Measurements from ENCODE around the gene PPP6R2.

PPP6R2 gene

DNA sequence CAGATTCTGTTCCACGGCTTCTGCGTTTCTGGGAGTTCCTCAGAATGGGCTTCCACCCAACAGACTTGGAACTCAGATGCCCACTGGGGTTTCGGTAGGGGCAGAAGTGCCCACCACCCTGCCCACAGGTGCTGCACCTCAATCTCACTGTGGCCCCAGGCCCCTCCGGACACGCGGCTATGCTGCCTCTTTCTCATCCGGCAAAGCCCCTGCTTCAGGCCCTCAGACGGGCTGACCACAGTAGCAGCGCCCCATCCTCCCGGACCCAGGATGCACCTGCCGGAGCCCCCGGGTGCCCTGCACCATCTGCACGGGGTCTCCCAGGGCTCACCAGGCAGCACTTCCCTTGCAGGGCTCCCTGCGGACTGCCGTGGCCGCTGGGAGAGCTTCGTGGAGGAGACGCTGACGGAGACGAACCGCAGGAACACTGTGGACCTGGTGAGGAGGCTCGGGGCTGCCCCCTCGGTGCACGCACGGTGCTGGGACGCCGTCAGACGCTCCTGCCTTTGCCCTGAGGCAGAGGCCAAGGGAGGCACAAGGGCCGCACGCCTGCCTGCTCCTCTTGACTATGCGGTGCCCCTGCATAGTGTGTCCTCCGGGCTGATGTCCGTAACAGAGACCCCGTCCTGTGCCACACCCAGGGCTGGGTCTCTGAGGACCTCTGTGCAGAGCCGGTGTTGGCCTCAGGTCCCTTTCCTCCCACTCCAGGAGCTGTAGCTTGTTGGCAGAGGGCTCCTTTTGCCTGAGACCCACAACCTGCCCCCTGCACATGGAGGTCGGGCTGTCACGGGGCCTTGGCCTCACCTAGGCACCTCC, 93.1 kb downstream of the PPP6R2 start:
- no peak for DNase-seq

DNA sequence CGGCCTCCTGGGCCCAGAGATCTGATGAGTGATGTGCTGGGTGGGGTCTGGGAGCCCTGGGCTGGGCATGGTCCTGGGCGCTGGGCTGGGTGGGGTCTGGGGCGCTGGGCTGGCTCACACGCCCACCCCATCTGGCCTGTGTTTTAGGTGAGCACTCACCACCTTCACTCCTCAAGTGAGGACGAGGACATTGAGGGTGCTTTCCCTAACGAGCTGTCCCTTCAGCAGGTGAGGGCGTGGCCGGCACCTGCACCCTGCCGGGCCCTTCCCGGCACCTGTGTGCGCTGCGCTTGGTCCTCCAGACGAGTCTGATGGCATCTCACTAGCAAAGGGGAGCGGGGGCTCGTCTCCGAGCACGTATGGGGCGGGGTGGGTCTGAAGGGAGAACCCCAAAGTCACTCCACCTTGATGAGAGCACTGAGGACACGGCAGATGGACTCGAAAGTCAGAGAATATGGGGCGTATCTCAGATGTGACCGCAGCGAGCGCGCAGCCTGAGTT, 93.8 kb downstream of the PPP6R2 start:
- DNase-seq = no peak

DNA sequence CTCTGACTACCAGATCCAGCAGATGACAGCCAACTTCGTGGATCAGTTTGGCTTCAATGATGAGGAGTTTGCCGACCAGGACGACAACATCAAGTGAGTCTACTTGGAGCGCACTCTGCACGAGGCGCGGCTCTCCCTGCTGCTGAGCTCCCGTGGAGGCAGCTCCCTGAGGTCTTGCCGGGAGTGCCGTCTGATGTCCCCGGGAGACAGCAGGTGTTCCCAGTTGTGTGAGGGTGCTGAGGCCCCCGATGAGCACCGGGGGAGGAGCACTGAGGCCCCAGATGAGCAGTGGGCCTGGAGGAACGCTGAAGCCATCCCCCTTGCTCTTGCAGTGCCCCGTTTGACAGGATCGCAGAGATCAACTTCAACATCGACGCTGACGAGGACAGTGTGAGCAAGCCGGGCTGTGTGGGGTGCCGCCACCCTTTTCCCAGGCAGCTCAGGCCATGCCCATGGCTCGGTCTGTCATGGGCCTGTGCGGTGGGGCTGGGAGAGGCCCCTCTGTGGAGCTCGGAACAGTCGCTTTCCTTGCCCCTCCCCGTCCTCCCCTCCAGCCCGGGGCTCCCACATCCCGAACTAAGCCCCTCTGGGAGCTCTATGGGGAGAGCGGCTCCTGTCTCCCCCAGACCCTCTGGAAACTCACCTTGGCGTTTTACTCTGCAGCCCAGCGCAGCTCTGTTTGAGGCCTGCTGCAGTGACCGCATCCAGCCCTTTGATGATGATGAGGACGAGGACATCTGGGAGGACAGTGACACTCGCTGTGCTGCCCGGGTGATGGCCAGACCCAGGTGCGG, 94.6 kb downstream of the PPP6R2 start:
- no peak for DNase-seq

- DNase-seq = no peak
These were observed 95.5 kb downstream of the PPP6R2 start for GRCh38 chr22:50438305-50439275.

DNA sequence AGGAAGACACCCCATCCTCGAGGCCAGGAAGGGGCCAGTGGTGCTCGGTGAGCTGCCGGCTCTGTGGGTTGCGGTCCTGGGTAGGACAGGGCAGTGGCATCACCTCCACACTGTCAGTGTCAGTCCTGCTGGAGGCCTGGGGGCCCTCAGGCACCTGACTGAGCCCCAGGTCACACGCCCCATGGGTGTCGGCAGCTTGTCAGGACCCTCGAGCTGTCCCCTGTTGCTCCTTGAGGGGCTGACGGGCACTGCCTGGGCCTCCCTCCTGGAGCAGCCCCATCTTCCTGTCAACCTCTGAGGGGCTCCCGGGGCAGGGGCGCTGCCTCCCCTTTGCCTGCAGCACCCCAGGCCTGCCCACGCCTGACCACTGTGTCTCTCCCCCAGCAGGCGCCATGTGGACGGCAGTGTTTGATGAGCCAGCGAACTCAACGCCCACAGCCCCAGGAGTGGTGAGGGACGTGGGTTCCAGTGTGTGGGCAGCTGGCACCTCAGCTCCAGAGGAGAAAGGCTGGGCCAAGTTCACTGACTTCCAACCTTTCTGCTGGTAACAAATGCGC, 96.3 kb downstream of the PPP6R2 start:
- DNase-seq = no peak

DNA sequence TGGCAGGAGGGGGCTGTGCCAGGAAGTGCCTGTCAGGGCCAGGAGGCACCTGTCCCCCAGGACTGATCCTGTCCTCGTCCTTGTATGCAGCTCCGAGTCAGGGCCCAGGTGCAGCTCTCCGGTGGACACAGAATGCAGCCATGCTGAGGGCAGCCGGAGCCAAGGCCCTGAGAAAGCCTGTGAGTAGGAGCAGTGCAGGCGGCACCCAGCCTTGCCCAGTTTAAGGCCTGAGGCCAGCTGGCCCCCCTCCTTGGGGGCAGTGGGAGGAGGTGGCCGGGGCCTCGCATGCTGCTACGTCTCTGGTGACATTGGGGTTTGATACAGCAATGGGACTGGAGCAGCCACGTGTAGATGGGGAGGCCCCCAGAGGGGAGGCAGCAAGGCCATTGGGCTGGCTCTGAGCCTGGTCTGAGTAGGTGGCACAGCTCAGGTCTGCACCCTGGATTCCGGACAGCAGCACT, 96.8 kb downstream of the PPP6R2 start:
- DNase-seq = no peak

- no peak for DNase-seq
These were observed 97.6 kb downstream of the PPP6R2 start for GRCh38 chr22:50440544-50441249.

- DNase-seq = no peak
These were observed 98.4 kb downstream of the PPP6R2 start for GRCh38 chr22:50441428-50441993.

DNA sequence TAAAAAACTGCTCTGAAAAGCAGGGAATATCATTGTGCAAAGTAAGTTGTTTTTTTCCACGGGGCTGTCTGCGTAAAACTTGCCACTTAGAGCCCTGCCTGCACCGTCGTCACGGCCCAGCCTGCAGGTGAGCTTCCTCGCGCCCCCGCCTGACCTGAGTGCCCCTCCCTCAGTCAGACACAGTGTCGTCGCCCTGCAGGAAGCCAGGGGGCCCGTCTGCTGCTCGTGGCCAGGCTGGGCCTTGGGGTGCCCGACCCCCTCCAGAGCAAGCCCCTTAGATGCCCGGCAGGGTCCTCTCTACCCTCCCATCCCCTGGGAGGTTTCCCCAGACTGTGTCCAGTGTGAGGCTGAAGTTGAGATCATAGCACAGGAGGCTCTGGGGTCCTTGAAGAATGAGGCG, 100.1 kb downstream of the PPP6R2 start:
- no peak for DNase-seq

DNA sequence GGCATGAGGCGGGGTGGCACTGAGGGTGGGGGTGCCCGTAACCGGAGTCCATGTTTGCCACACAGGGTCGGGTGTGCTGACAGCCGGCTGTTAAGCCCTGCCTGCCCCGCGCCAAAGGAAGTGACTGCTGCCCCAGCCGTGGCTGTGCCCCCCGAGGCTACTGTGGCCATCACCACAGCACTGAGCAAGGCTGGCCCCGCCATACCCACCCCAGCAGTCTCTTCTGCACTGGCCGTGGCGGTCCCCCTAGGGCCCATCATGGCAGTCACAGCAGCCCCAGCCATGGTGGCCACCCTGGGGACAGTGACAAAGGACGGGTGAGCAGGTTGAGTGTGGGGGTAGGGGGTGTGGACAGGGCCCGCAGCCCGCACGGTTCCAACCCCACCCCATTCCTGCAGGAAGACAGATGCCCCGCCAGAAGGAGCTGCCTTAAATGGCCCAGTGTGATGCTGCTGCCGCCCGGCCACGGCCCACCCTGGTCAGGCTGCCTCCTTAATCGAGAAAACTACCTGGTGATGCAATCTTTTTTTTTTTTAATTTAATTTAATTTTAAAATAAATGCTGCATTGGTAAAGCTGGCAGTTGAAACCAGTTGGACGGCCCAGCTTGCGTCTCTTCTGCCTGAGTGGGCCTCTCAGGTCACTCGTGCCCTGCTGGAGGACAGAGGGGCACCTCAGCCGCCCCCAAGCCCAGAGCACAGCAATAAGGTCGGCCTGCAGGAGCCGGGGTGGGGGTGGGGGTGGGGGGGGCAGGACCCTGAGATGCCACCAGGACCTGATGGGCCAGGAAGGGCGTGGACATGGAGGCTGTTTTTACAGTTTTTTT, 100.9 kb downstream of the PPP6R2 start:
- DNase-seq = no peak

DNA sequence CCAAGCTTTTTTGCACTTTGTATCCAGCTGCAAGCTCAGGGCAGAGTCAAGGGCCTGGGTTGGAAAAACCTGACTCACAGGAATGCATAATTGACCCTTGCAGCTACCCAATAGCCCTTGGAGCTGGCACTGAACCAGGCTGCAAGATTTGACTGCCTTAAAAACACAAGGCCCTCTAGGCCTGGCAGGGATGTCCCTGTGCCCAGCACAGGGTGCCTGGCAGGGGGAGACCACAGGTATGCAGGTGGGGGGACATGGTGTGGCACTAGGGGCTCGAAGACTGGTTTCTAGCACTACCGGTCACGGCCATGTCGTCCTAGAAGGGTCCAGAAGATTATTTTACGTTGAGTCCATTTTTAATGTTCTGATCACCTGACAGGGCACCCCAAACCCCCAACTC, 101.5 kb downstream of the PPP6R2 start:
- no peak for DNase-seq

DNA sequence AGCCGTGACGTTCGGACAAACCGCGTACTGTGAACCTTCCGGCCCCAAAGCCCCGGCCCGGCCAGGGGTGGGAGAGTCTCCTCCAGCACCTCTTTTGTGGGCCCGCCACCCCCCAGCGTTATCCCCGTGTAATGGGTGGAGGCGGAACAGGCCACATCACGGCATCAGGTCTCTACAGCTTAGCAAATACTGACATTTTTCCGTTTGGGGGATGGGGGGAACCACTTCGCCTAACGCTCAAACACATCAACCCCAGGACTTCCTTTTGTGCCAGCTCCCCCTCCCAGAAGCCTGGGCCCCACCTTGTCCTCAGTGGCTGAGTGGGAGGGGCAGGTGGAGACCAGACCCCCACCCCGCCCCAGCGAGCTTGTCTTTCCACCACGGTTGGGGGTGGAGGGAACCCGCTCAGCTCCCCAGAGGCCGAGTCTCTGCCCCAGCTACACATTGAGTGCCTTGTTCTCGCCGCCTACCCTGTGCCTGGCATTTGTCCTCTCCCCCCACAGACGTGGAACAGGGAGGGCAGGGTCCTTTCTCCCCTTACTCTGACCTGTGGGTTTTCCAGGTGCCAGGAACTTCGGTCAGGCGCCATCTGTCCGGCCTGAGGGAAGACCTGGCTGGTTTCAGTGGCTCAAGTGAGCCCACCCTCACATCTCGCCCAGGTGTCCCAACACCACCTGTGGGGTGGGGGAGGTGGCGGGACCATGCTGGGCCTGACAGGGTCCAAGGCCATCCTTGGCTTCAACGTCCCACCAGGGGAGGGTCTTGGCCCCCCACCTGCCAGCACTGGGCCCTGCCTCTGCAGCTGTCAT, 102.1 kb downstream of the PPP6R2 start:
- DNase-seq = no peak

DNA sequence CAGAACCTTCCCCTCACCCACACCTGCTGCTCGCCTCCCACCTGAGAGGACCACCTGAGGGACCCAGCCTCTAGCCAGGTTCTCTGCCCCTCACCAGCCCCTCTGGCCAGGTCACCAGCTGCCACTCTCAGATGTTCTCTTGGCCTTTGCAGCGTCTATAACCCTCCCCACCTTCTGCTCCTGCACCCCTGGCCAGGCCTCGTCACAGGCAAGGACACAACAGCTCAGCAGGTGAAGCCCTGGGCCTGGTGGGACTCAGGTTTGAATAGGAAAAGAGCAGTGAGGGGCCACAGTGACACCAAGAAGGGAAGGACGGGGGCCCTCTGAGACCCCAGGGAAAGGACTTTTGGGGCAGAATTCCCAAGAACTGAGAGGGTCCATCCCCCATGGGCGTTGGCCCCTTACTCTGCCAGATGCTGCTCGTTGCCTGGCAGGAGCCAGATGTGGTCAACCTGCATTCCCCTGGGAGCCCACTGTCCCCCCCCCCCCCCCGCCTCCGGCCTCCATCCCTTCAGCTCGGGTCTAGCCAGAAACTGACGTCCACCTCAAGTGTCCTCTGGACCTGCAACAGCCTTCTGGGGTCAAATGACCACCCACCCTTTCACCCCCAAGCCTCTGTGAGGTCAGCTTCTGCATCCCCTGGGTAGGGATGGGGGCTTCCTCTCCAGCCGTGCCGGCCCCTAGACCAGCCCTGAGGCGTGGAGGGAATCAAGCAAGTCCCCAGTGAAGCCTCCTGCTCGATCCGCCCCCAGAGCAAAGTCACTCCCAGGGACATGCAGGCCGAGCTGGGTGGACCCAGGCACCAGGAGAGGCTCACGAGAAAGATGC, 103.0 kb downstream of the PPP6R2 start:
- DNase-seq = no peak

GRCh38 chr22:50446708-50447575, 103.8 kb downstream of the PPP6R2 start:
- no peak for DNase-seq

- DNase-seq = no peak
These were observed 104.7 kb downstream of the PPP6R2 start for GRCh38 chr22:50447576-50448551.

- DNase-seq = no peak
These were observed 109.5 kb downstream of the PPP6R2 start for GRCh38 chr22:50452649-50453048.
